SKM-1 (cell line): Measurements from ENCODE around the gene NELL2.
"Not testable (repeated sequence)": the region's sequence is repeated elsewhere in the genome, so short reads cannot be mapped to it uniquely, and the experiment has no call there.

Experiments used
- DNase-seq: peaks from one replicate; lab custom pipeline; 2025; ENCODE audit not compliant: unreplicated experiment; lab: John Stamatoyannopoulos, UW

NELL2 gene

GRCh38 chr12:44875954-44876543, at the start of gene NELL2:
Gene NELL2 (minus strand): TSS chr12:44876315. CDS start chr12:44875869, 446 bp downstream.
- DNase-seq: no peak

DNA sequence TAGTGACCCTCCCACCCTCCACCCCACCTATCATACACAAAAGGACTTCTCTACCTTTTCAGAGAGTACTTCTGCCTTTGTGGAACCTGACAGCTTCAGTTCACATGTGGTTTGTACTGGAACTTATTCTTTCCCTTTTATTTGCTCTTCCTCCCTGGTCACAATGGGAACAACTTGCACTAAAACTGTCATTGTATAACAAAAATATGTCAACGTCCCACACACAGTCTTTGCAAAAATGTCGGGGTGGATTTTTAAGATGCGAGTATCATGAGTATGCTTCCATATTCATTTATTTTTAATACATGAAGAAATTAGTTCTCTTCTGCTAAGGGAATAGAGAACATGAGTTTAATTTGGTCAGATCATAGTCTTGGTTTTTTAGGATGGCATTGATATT, 45.6 kb upstream of the NELL2 start:
- DNase-seq: no peak

- DNase-seq: no peak
Measured at GRCh38 chr12:44917141-44917540, 41.0 kb upstream of the NELL2 start.

GRCh38 chr12:44915958-44916357, 39.8 kb upstream of the NELL2 start:
- no peak for DNase-seq

GRCh38 chr12:44904321-44904720, 28.2 kb upstream of the NELL2 start:
- no peak for DNase-seq

GRCh38 chr12:44898108-44898507, 22.0 kb upstream of the NELL2 start:
- DNase-seq: not testable (repeated sequence)

- no peak for DNase-seq
Measured at GRCh38 chr12:44889926-44890325, 13.8 kb upstream of the NELL2 start.

- no peak for DNase-seq
Measured at GRCh38 chr12:44889162-44889561, 13.0 kb upstream of the NELL2 start.

GRCh38 chr12:44885902-44886301, 9.8 kb upstream of the NELL2 start:
- DNase-seq: no peak

- no peak for DNase-seq
Measured at GRCh38 chr12:44881197-44881596, 5.1 kb upstream of the NELL2 start.

GRCh38 chr12:44876544-44877410, 662 bp upstream of the NELL2 start:
- DNase-seq: no peak

DNA sequence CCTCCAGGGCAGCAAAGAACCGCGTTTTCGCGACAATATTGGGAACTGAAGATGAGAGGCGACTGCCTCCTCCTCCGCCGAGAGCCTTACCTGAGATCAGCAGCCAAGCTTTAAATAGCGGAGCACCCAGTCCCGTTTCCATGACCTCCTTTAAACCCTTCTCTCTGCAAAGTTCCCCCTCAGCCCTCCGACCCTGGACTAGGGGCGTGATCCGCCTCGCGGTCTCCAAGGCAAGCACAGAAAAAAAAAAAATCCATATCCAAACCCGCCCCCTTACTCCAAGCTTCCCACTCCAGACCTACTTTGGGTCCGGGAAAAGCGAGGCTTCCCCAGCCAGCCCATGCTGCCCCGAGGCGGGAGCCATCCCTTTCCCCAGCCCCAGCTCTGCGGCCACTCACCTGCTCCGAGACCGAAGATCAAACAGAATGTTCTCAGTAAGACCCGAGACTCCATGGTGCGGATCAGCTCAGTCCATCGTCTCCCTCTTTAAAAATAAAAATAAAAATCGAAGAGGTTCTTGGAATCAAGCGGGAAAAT, 630 bp downstream of the NELL2 start:
- no peak for DNase-seq

- no peak for DNase-seq
Measured at GRCh38 chr12:44874981-44875416, 1.1 kb downstream of the NELL2 start.

- no peak for DNase-seq
Measured at GRCh38 chr12:44873898-44874297, 2.2 kb downstream of the NELL2 start.

- no peak for DNase-seq
Measured at GRCh38 chr12:44869503-44869902, 6.6 kb downstream of the NELL2 start.

DNA sequence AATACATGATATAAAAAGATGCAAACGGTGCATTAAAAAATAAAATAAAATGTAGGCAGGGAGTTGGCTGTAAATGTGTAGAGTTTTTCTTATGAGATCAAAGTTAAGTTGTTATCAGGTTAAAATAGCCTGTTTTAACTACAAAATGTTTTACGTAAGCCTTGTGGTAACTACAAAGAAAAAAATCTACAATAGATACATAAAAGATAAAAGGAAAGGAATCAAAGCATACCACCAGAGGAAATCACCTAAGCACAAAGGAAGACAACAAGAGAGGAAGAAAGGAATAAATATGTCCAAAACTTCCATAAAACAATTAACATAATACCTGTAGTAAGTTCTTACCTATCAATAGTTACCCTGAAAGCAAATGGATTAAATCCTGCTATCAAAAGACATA, 12.2 kb downstream of the NELL2 start:
- DNase-seq: no peak

DNA sequence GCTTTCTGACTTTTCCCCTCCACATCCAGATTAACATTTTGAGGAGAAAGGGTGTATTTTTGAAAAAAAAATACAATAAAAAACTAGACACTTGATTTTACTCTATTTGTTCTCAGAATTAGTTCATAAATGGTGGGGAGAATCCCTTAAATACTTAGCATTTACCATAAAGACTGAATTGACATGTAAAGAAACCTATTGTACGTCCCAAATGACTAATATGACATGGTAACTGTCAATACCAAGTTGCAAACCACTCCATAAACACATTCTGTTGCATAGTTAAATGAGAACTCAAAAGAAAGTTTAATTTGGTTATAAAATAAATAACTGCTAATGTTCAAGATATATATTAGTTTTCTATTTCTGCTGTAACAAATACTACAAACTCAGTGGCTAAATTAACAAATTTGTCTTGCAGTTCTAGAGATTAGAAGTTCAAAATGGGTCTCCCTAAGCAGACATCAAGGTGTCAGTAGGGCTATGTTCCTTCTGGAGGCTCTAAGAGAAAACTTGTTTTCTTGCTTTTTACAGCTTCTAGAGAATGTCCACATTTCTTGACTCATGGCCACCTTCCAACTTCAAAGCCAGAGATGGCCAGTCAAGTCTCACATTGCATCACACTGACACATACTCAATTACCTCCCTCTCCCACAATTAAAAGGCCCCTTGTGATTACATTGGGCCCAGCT, 16.0 kb downstream of the NELL2 start:
- DNase-seq: no peak

DNA sequence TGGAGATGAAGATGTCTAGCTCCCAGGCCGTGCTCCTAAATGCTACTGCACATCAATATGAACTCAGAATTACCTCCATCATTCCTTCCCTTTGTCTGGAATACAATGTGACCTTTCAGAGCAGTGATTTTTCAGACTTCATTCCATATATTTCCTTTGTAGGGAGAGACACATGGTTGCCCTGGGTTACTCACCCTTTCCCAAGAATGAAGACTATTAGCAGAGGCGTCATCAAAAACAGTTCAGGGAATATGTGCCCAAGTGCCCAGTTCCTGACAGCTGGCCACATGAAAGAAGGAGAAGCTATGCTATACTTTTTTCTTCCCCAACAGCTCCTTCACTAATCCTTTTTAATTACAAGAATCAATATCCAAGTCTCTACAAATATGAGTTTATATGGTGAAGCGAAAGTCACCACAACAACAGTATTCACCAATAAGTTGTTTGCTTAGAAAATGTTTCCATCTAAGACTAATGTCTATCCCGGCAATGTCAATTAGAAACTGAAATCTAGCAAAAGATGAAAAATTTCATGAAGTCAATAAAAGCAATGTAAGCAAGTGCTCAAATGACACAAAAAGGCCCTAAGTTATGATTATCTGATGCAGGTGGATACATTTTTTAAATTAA, 17.8 kb downstream of the NELL2 start:
- no peak for DNase-seq

DNA sequence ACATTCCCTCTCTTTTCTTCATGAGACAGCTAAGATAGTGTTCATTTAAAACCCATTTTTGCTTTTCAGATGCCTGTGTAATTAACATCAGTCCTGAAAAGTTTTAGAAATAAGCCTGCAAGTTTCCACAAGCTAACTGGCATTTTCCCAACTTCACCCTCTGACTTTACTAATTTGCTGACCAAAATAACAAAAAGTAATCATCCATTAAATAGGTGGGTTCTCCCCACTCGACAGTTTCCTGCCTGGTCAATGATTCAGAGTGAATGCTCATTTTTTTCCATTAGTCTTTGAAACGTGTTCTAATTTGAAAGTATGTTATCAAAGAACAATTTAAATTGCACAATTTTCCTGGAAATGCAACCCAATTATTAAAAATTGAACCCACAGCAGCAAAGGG, 23.6 kb downstream of the NELL2 start:
- DNase-seq: no peak

DNA sequence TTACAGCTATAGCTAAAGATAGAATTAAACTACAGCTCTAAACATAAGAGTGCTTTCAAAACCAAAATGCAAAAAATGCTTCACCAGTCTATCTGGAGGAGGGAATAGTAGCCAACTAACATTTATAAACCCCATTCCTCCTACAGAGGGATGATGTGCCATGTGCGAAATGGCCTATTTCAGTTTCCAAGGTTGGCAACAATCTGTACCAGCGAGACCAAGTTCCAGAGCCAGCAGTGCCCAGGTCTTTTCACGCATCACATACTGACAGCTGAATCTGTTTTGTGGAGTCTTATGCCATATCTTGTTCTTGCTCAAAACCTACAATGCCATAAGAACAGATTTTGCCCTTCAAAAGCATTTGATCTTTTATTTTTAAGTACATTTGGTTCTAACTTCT, 24.5 kb downstream of the NELL2 start:
- no peak for DNase-seq

DNA sequence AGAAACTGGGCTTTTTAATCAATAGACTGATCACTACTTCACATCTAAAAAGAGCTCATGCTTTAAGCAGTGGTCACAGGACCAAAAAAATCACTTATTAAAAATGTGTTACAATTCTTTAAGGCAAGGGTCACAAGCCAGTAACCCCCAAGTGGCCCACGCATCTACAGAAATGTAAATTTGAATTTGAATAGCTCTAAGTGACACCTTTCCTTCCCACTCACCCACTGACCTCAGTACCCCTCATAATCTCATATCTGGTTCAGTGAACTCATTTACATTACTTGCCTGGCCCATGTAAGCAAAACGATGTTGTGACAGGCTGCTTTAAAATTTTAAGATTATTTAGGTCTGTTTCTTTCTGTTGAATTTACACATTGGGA, 27.4 kb downstream of the NELL2 start:
- DNase-seq: no peak
